Neural crest cell (in vitro differentiated cells): ENCODE measurements around the gene ADAMTS17. TPM values are rescaled to one million over a fixed set of nuclear protein-coding genes. Genes with fewer than 3 reads are reported as not detected.

ENCODE experiments used
- DNase-seq: peaks from one replicate; pipeline ENCODE4 v3.0.0; 2021; ENCODE audit warnings: low read depth, mixed read lengths, low spot score
- H3K27ac Mint-ChIP-seq: one replicate; pipeline ENCODE4 v1.8.0; 2021; ENCODE audit warnings: mild to moderate bottlenecking, mixed read lengths; ENCODE audit not compliant: unreplicated experiment
- H3K27me3 Mint-ChIP-seq: 2 replicates; pipeline ENCODE4 v1.8.0; 2021; ENCODE audit warnings: low read depth, mild to moderate bottlenecking, mixed read lengths
- H3K36me3 Mint-ChIP-seq: 2 replicates; pipeline ENCODE4 v1.8.0; 2021; ENCODE audit warnings: low read depth, mild to moderate bottlenecking, mixed read lengths
- H3K4me1 Mint-ChIP-seq: 2 replicates; pipeline ENCODE4 v1.8.0; 2021; ENCODE audit warnings: mixed read lengths
- H3K4me3 Mint-ChIP-seq: one replicate; pipeline ENCODE4 v1.8.0; 2021; ENCODE audit warnings: mild to moderate bottlenecking, mixed read lengths
- H3K9me3 Mint-ChIP-seq: 2 replicates; pipeline ENCODE4 v1.8.0; 2021; ENCODE audit warnings: mixed read lengths
- total RNA-seq: library from RNA; stranded (reverse); gene quantifications from 2 replicates; pipeline ENCODE4 v1.2.1, GENCODE V29; 2021
- TF ChIP-seq, protein P1 (sequence below): fragments of 200-600 bp; sonication (generic); conservative IDR thresholded peaks from 2 replicates; pipeline ENCODE4 v1.5.0; 2021; ENCODE audit warnings: antibody characterized with exemption, mild to moderate bottlenecking

The ADAMTS17 gene
- total RNA-seq, 1 donor from 2014 or later = 2.3 TPM

DNA sequence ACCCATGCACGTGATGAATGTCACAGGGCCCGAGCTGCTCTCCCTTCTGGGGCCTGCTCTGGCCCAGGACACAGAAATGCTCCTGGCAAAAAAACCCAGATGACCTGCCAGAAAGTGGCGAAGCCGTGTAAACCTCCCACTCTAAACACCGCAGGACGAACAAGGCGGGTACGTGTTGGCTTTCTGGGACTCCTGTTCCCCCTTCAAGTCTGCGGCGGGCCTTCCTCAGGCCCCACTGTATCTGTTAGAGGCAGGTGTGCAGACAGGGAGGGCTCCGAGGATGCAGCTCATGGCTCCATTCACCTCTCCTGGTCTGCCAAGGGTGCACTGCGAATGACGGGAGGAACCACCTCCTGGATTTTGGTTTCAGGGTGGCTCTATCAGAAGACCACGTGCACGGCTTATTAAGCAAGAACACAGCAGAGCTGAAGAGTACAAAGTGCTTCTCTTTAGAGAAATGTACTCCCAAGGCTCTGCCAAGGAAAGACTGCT lies 173.8 kb downstream of the ADAMTS17 start:
- Mint-ChIP-seq H3K4me3 (no peak overlapping the region), H3K9me3 (peaks cover 3% of the 10 kb centered on the region), H3K27me3 (no peaks in the 10 kb centered on the region), H3K36me3 (no peaks in the 10 kb centered on the region), H3K4me1 (peaks cover 7% of the 10 kb centered on the region), H3K27ac (no peak overlapping the region)
- DNase-seq = no peak
- TF ChIP-seq, protein P1, sequence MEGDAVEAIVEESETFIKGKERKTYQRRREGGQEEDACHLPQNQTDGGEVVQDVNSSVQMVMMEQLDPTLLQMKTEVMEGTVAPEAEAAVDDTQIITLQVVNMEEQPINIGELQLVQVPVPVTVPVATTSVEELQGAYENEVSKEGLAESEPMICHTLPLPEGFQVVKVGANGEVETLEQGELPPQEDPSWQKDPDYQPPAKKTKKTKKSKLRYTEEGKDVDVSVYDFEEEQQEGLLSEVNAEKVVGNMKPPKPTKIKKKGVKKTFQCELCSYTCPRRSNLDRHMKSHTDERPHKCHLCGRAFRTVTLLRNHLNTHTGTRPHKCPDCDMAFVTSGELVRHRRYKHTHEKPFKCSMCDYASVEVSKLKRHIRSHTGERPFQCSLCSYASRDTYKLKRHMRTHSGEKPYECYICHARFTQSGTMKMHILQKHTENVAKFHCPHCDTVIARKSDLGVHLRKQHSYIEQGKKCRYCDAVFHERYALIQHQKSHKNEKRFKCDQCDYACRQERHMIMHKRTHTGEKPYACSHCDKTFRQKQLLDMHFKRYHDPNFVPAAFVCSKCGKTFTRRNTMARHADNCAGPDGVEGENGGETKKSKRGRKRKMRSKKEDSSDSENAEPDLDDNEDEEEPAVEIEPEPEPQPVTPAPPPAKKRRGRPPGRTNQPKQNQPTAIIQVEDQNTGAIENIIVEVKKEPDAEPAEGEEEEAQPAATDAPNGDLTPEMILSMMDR = no peak

DNA sequence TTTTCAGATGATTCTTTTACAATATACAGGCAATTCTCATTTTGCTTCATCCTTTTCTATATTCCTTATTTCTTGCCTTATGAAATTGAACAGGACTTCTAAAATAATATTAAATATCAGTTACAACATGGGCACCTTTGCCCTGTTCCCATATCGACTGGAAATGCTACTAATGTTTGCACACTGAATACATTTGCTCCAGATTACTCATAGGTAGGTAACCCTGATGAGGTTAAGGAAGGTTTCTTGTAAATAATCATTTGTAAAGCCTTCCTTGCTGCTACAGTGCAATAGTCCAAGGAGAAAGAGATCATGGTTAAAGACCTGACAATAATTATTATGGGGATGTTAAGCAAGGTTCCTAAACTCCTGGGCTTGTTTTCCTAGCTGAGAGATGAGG lies 175.5 kb downstream of the ADAMTS17 start:
- no peaks in the 10 kb centered on the region for H3K27me3 Mint-ChIP-seq
- H3K27ac Mint-ChIP-seq = no peak overlapping the region
- TF ChIP-seq, protein P1 = no peak
- no peak for DNase-seq
- H3K4me3 Mint-ChIP-seq = no peak overlapping the region
- peaks cover 7% of the 10 kb centered on the region for H3K4me1 Mint-ChIP-seq
- H3K9me3 Mint-ChIP-seq = no peaks in the 10 kb centered on the region
- no peaks in the 10 kb centered on the region for H3K36me3 Mint-ChIP-seq

DNA sequence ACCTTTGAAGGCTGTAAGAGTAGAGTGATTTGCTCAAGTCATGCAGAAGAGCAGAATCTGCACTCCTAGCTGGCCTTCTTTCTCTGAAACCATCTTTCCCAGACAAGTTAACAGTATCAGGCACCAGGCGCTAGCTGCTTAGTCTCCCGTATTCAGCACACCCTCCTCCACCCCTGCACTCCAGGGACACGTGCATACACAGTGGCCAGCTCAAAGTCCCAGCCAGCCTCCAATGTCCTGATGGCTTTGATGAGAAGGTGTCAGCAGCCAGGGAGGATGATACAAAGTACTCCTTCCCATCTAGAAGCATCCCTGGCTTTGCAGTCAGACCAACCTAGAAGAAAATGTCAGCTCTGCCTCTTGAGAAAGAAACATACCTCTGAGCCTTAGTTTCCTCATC lies 177.8 kb downstream of the ADAMTS17 start:
- Mint-ChIP-seq H3K36me3 (no peaks in the 10 kb centered on the region), H3K27ac (peak overlapping the region; percentile 36), H3K4me1 (peaks cover 6% of the 10 kb centered on the region), H3K27me3 (no peaks in the 10 kb centered on the region), H3K9me3 (no peaks in the 10 kb centered on the region), H3K4me3 (no peak overlapping the region)
- TF ChIP-seq, protein P1 = no peak
- DNase-seq = no peak

DNA sequence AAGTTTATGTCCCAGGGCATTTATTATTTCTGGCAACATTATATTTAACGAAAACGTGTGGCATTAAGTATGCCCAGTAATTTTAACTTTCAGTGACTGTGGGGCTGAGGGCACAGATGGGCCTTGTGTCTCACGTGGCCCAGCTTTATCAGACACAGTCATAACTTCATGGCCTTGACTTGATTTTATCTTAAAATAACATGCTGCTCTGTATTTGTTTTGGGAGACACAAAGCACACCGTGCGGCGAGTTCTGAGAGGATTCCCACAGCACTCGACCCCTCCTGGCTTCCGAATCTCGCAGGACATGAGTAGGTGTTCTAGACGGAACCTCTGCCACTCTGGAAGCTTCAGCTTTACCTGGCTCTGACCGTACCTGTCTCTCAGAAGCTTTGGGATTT lies 180.8 kb downstream of the ADAMTS17 start:
- Mint-ChIP-seq H3K9me3 (no peaks in the 10 kb centered on the region), H3K4me3 (no peak overlapping the region), H3K36me3 (no peaks in the 10 kb centered on the region), H3K27me3 (no peaks in the 10 kb centered on the region), H3K4me1 (peaks cover 19% of the 10 kb centered on the region), H3K27ac (no peak overlapping the region)
- TF ChIP-seq, protein P1 = no peak
- no peak for DNase-seq

DNA sequence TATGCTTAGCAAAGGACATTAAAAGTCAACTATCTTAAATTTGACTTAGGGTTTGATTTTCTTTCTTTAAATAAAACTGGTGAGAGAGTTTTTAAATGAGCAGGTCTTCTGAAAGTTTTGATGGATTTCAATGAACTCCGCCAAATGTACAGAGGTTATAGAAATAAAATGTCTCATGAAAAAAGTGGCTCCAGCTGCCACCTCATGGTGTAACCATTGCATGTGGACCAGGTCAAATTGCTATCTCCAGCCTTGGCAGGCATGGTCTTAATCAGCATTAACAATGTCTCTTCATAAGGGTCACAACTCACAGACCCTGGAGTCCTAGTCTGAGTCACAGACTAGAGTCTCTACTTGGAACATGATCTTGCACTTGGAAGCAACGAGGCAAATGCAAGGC lies 182.3 kb downstream of the ADAMTS17 start:
- DNase-seq = no peak
- H3K4me3 Mint-ChIP-seq = no peak overlapping the region
- peaks cover 19% of the 10 kb centered on the region for H3K4me1 Mint-ChIP-seq
- H3K36me3 Mint-ChIP-seq = no peaks in the 10 kb centered on the region
- H3K27ac Mint-ChIP-seq = no peak overlapping the region
- TF ChIP-seq, protein P1 = no peak
- H3K27me3 Mint-ChIP-seq = no peaks in the 10 kb centered on the region
- no peaks in the 10 kb centered on the region for H3K9me3 Mint-ChIP-seq

DNA sequence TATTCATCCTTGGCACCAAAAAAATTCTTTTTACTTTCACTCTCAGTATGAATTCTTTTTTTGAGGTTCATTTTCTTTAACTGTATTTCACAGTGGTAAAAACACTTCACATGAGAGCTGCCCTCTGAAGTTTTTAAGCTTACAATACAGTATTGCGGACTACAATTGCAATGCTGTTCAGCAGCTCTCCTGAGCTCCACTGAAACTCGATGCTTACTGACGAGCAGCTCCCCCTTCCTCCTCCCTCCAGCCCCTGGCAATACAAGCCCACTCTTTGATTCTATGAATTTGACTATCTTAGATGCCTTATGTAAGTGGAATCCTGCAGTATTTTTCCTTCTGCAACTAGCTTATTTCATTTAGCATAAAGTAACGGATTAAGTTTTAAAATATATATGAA lies 183.4 kb downstream of the ADAMTS17 start:
- DNase-seq = peak; percentile 6

More for the DNA sequence above, 183.4 kb downstream of the ADAMTS17 start:
- Mint-ChIP-seq H3K27ac (no peak overlapping the region), H3K36me3 (no peaks in the 10 kb centered on the region), H3K4me1 (peaks cover 19% of the 10 kb centered on the region), H3K9me3 (no peaks in the 10 kb centered on the region), H3K4me3 (no peak overlapping the region), H3K27me3 (no peaks in the 10 kb centered on the region)
- TF ChIP-seq, protein P1 = no peak
